Peyer's patch (tissue), 4 donors: Measurements from ENCODE around the gene TMEM52B.

ENCODE experiments used
- CTCF ChIP-seq, 6 experiments: fragments of 450-650 bp in 4 of 6; fragments of 200-600 bp in 2 of 6; sonication (generic) in 1 of 6; IDR thresholded peaks; one replicate each; pipeline ENCODE4 v1.5.1; 2017 to 2019; ENCODE audit warnings: antibody characterized with exemption in 6 of 6, mild to moderate bottlenecking in 3 of 6, moderate library complexity in 1 of 6
- POLR2A ChIP-seq, 2 donors: fragments of 450-650 bp; IDR thresholded peaks; one replicate each; pipeline ENCODE4 v1.5.1; 2017; ENCODE audit warnings: antibody characterized with exemption in 2 of 2, mild to moderate bottlenecking in 2 of 2, moderate library complexity in 2 of 2

- no peak for TF ChIP-seq CTCF (IDR thresholded peaks at IDR 0.05)
- TF ChIP-seq POLR2A (IDR thresholded peaks at IDR 0.05): no peak
Observed at GRCh38 chr12:10214895-10215267, 36.0 kb downstream of the TMEM52B start.
